ENCODE data around the gene TTC39B. TPM values are rescaled to one million over a fixed set of nuclear protein-coding genes. Genes with fewer than 3 reads are reported as not detected.

Gene TTC39B
- total and polyA plus RNA-seq, 4 donors, result 1.8 to 11.7 (median 2.8) TPM

DNA sequence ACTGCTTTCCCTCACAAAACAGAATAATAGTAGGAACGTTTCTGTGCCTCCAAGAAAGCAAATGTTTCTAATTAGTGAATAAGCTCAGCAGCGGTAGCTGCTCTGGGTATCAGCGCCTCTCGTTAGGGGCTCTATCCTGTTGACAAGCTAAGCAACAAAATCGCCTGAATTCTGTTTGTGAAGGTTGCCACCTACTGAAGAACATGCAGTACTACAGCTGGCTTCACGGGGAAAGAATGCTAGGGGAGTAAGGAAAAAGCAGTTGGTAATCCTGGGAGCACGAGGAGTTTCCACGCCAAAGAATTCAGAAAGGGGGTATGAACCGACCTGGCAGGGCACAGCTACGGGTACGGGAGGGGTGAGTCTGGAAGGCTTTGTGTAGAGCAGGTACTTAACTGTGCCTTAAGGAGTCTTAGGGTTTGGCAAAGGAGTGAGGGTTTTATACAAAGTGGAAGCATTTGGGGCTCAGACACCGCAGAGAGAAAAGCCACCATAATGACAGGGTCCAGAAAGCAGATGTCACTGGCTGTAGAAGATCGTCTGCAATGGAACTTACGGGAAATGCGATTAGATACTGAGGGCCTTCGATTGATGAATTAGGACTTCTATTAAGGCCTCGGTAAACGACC lies 171.7 kb downstream of the TTC39B start:
- no peak overlapping the region for H3K27ac ChIP-seq (ENCODE audit: low read depth in 1 of 2, low read length in 2 of 2)
- TF ChIP-seq HNF4G (IDR thresholded peaks at IDR 0.05), result no peak
- no peak for TF ChIP-seq NR2F2 (IDR thresholded peaks at IDR 0.05)
- peak; percentile 89 to 92 for TF ChIP-seq RAD21 (IDR thresholded peaks at IDR 0.05)
- peak; percentile 14 for TF ChIP-seq FOXA2 (IDR thresholded peaks at IDR 0.05)
- TF ChIP-seq, protein P1, sequence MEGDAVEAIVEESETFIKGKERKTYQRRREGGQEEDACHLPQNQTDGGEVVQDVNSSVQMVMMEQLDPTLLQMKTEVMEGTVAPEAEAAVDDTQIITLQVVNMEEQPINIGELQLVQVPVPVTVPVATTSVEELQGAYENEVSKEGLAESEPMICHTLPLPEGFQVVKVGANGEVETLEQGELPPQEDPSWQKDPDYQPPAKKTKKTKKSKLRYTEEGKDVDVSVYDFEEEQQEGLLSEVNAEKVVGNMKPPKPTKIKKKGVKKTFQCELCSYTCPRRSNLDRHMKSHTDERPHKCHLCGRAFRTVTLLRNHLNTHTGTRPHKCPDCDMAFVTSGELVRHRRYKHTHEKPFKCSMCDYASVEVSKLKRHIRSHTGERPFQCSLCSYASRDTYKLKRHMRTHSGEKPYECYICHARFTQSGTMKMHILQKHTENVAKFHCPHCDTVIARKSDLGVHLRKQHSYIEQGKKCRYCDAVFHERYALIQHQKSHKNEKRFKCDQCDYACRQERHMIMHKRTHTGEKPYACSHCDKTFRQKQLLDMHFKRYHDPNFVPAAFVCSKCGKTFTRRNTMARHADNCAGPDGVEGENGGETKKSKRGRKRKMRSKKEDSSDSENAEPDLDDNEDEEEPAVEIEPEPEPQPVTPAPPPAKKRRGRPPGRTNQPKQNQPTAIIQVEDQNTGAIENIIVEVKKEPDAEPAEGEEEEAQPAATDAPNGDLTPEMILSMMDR (IDR thresholded peaks at IDR 0.05; ENCODE audit: low read depth, low read length, missing input control), result peak; percentile 93
- TF ChIP-seq, protein P2, sequence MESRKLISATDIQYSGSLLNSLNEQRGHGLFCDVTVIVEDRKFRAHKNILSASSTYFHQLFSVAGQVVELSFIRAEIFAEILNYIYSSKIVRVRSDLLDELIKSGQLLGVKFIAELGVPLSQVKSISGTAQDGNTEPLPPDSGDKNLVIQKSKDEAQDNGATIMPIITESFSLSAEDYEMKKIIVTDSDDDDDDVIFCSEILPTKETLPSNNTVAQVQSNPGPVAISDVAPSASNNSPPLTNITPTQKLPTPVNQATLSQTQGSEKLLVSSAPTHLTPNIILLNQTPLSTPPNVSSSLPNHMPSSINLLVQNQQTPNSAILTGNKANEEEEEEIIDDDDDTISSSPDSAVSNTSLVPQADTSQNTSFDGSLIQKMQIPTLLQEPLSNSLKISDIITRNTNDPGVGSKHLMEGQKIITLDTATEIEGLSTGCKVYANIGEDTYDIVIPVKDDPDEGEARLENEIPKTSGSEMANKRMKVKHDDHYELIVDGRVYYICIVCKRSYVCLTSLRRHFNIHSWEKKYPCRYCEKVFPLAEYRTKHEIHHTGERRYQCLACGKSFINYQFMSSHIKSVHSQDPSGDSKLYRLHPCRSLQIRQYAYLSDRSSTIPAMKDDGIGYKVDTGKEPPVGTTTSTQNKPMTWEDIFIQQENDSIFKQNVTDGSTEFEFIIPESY (IDR thresholded peaks at IDR 0.05), result no peak
- no peaks in the 10 kb centered on the region for H3K27me3 ChIP-seq (ENCODE audit: control insufficient read depth in 4 of 4, insufficient read depth in 4 of 4, low read length in 3 of 4)
- H3K4me1 ChIP-seq (ENCODE audit: control insufficient read depth in 4 of 4, insufficient read depth in 4 of 4, low read length in 3 of 4), result peaks cover 0 to 3% (median 1%) of the 10 kb centered on the region in 4 donors
- no peaks in the 10 kb centered on the region for H3K36me3 ChIP-seq (ENCODE audit: control insufficient read depth in 4 of 4, insufficient read depth in 3 of 4, low read depth in 1 of 4, low read length in 3 of 4)
- no peak overlapping the region for H3K9ac ChIP-seq (ENCODE audit: low read depth in 1 of 2, low read length in 2 of 2)
- peak; percentile 47 for DNase-seq (ENCODE audit: low spot score)
- 27% methylated on average over 18 of the region's 18 CpGs for WGBS
- H3K4me3 ChIP-seq (ENCODE audit: low read depth in 1 of 3, low read length in 3 of 3), result no peak overlapping the region
- H3K9me3 ChIP-seq (ENCODE audit: control insufficient read depth in 4 of 4, low read length in 3 of 4), result no peaks in the 10 kb centered on the region

GRCh38 chr9:15133488-15133887 lies 173.5 kb downstream of the TTC39B start:
- WGBS, result 68% methylated on average over 3 of the region's 3 CpGs
- TF ChIP-seq REST (IDR thresholded peaks at IDR 0.05), result no peak
- TF ChIP-seq RAD21 (IDR thresholded peaks at IDR 0.05), result no peak
- TF ChIP-seq HNF4A (conservative IDR thresholded peaks at IDR 0.05), result peak in 1 of 2 donors; percentile 9
- TF ChIP-seq EGR1 (IDR thresholded peaks at IDR 0.05; ENCODE audit: low read depth in 2 of 2), result no peak

GRCh38 chr9:15132091-15132490 lies 174.9 kb downstream of the TTC39B start:
- DNase-seq (ENCODE audit: low spot score), result no peak
- Histone ChIP-seq H3K27ac (ENCODE audit: low read depth in 1 of 2, low read length in 2 of 2) (no peak overlapping the region), H3K9me3 (ENCODE audit: control insufficient read depth in 4 of 4, low read length in 3 of 4) (no peaks in the 10 kb centered on the region), H3K4me1 (ENCODE audit: control insufficient read depth in 4 of 4, insufficient read depth in 4 of 4, low read length in 3 of 4) (peaks cover 0 to 3% (median 1%) of the 10 kb centered on the region in 4 donors), H3K9ac (ENCODE audit: low read depth in 1 of 2, low read length in 2 of 2) (no peak overlapping the region), H3K36me3 (ENCODE audit: control insufficient read depth in 4 of 4, insufficient read depth in 3 of 4, low read depth in 1 of 4, low read length in 3 of 4) (no peaks in the 10 kb centered on the region), H3K4me3 (ENCODE audit: low read depth in 1 of 3, low read length in 3 of 3) (no peak overlapping the region), H3K27me3 (ENCODE audit: control insufficient read depth in 4 of 4, insufficient read depth in 4 of 4, low read length in 3 of 4) (no peaks in the 10 kb centered on the region)
- 83% methylated on average over 5 of the region's 5 CpGs for WGBS
- TF ChIP-seq HNF4A (conservative IDR thresholded peaks at IDR 0.05) (no peak), RXRA (IDR thresholded peaks at IDR 0.05) (no peak), YY1 (IDR thresholded peaks at IDR 0.05) (no peak), JUND (IDR thresholded peaks at IDR 0.05) (no peak), SP1 (IDR thresholded peaks at IDR 0.05) (no peak), HNF4G (IDR thresholded peaks at IDR 0.05) (no peak), GABPA (IDR thresholded peaks at IDR 0.05 in 1 of 2, conservative IDR thresholded peaks at IDR 0.05 in 1 of 2) (no peak)
- TF ChIP-seq, protein P1 (IDR thresholded peaks at IDR 0.05; ENCODE audit: low read depth, low read length, missing input control), result no peak

More at GRCh38 chr9:15133488-15133887, 173.5 kb downstream of the TTC39B start:
- peaks cover 0 to 3% (median 1%) of the 10 kb centered on the region in 4 donors for H3K4me1 ChIP-seq (ENCODE audit: control insufficient read depth in 4 of 4, insufficient read depth in 4 of 4, low read length in 3 of 4)
- no peak overlapping the region for H3K27ac ChIP-seq (ENCODE audit: low read depth in 1 of 2, low read length in 2 of 2)
- H3K4me3 ChIP-seq (ENCODE audit: low read depth in 1 of 3, low read length in 3 of 3), result no peak overlapping the region
- H3K36me3 ChIP-seq (ENCODE audit: control insufficient read depth in 4 of 4, insufficient read depth in 3 of 4, low read depth in 1 of 4, low read length in 3 of 4), result no peaks in the 10 kb centered on the region
- no peaks in the 10 kb centered on the region for H3K9me3 ChIP-seq (ENCODE audit: control insufficient read depth in 4 of 4, low read length in 3 of 4)
- H3K27me3 ChIP-seq (ENCODE audit: control insufficient read depth in 4 of 4, insufficient read depth in 4 of 4, low read length in 3 of 4), result no peaks in the 10 kb centered on the region
- DNase-seq (ENCODE audit: low spot score), result no peak
- no peak overlapping the region for H3K9ac ChIP-seq (ENCODE audit: low read depth in 1 of 2, low read length in 2 of 2)
